ENCODE measurements around the gene LRRC28.

GRCh38 chr15:99264125-99264524, 12.8 kb downstream of the LRRC28 start:
- TF ChIP-seq, protein P1, sequence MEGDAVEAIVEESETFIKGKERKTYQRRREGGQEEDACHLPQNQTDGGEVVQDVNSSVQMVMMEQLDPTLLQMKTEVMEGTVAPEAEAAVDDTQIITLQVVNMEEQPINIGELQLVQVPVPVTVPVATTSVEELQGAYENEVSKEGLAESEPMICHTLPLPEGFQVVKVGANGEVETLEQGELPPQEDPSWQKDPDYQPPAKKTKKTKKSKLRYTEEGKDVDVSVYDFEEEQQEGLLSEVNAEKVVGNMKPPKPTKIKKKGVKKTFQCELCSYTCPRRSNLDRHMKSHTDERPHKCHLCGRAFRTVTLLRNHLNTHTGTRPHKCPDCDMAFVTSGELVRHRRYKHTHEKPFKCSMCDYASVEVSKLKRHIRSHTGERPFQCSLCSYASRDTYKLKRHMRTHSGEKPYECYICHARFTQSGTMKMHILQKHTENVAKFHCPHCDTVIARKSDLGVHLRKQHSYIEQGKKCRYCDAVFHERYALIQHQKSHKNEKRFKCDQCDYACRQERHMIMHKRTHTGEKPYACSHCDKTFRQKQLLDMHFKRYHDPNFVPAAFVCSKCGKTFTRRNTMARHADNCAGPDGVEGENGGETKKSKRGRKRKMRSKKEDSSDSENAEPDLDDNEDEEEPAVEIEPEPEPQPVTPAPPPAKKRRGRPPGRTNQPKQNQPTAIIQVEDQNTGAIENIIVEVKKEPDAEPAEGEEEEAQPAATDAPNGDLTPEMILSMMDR (IDR thresholded peaks at IDR 0.05; ENCODE audit: poor library complexity, severe bottlenecking) = no peak
- TF ChIP-seq EZH2 (IDR thresholded peaks at IDR 0.05; ENCODE audit: borderline replicate concordance, insufficient read depth, low read length, poor library complexity, severe bottlenecking) (no peak), EP300 (conservative IDR thresholded peaks at IDR 0.05; ENCODE audit: poor library complexity, severe bottlenecking) (no peak)

All from neural cell (in vitro differentiated cells).